ENCODE results near the gene GPX3.

The GPX3 gene

DNA sequence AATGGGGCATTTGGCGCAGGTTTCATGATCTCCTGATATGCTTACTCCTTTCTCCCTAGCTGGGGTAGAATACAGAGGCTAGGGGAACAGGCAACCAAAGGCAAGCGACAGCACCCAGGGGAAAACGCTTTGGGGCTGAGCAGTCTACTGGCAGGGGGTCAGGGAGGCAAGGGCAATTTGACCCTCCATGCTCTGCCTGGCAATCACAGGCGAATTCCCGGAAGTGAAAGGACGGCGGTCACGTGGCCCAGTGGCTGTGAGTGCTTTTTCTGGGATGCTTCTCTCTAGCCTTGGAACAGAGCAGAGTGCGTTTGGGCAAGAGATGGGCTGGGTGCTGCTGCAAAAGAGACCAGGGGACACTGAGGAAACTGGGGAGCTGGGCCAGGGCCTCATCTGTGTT is 5.7 kb downstream of the GPX3 start:
- CTCF ChIA-PET: no interaction called here
- no peak for DNase-seq (ENCODE audit: extremely low spot score)
- POLR2A ChIA-PET: no interaction called here
- no peak for TF ChIP-seq HDGF (IDR thresholded peaks at IDR 0.05; ENCODE audit: borderline replicate concordance)
- TF ChIP-seq L3MBTL2 (conservative IDR thresholded peaks at IDR 0.05): no peak
- no peak for TF ChIP-seq FOXK2 (IDR thresholded peaks at IDR 0.05)
- TF ChIP-seq FOXM1 (IDR thresholded peaks at IDR 0.05; ENCODE audit: borderline replicate concordance): no peak

DNA sequence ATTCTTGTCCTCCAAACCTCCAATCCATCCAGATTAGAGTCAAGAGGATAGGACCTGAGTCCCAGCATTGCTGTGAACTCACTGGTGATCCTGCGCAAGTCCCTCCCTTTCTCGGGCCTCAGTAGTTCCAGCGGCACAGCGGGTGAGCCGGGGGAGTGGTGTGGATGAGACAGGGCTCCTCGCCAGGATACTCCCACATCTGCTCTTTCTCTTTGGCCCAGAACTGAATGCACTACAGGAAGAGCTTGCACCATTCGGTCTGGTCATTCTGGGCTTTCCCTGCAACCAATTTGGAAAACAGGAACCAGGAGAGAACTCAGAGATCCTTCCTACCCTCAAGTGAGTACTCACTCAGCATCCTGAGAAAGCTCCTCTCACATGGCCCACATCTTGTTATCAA is 6.3 kb downstream of the GPX3 start:
- DNase-seq (ENCODE audit: extremely low spot score): no peak
- POLR2A ChIA-PET: no interaction called here
- TF ChIP-seq ARNT (IDR thresholded peaks at IDR 0.05) (no peak), NFRKB (IDR thresholded peaks at IDR 0.05) (no peak), SUZ12 (IDR thresholded peaks at IDR 0.05) (no peak), ELF4 (IDR thresholded peaks at IDR 0.05) (no peak), SP1 (IDR thresholded peaks at IDR 0.05) (no peak), PKNOX1 (IDR thresholded peaks at IDR 0.05) (no peak), L3MBTL2 (conservative IDR thresholded peaks at IDR 0.05) (no peak), BHLHE40 (IDR thresholded peaks at IDR 0.05; ENCODE audit: borderline replicate concordance) (no peak), ZNF384 (IDR thresholded peaks at IDR 0.05) (no peak), LEF1 (IDR thresholded peaks at IDR 0.05; ENCODE audit: borderline replicate concordance) (no peak), CTBP1 (IDR thresholded peaks at IDR 0.05; ENCODE audit: borderline replicate concordance) (no peak), FOXK2 (IDR thresholded peaks at IDR 0.05) (no peak), TARDBP (IDR thresholded peaks at IDR 0.05) (no peak), FOXA1 (IDR thresholded peaks at IDR 0.05) (no peak), HDGF (IDR thresholded peaks at IDR 0.05; ENCODE audit: borderline replicate concordance) (no peak), FOXM1 (IDR thresholded peaks at IDR 0.05; ENCODE audit: borderline replicate concordance) (no peak)
- CTCF ChIA-PET: no interaction called here

- ChIA-PET CTCF (no interaction called here), POLR2A (no interaction called here)
- TF ChIP-seq FOXK2 (IDR thresholded peaks at IDR 0.05) (no peak), PKNOX1 (IDR thresholded peaks at IDR 0.05) (no peak), BHLHE40 (IDR thresholded peaks at IDR 0.05; ENCODE audit: borderline replicate concordance) (no peak)
- DNase-seq (ENCODE audit: extremely low spot score): no peak
Measured at GRCh38 chr5:151027961-151028479, 7.6 kb downstream of the GPX3 start.

GRCh38 chr5:151028717-151029116 is 8.3 kb downstream of the GPX3 start:
- ChIA-PET CTCF (no interaction called here), POLR2A (no interaction called here)
- no peak for DNase-seq (ENCODE audit: extremely low spot score)
- no peak for TF ChIP-seq ZNF384 (IDR thresholded peaks at IDR 0.05)
- TF ChIP-seq SUZ12 (IDR thresholded peaks at IDR 0.05): no peak
- no peak for TF ChIP-seq L3MBTL2 (conservative IDR thresholded peaks at IDR 0.05)
- no peak for TF ChIP-seq FOXM1 (IDR thresholded peaks at IDR 0.05; ENCODE audit: borderline replicate concordance)
- no peak for TF ChIP-seq CTBP1 (IDR thresholded peaks at IDR 0.05; ENCODE audit: borderline replicate concordance)
- TF ChIP-seq NFRKB (IDR thresholded peaks at IDR 0.05): no peak

GRCh38 chr5:151029179-151030055 is 9.0 kb downstream of the GPX3 start:
- TF ChIP-seq BHLHE40 (IDR thresholded peaks at IDR 0.05; ENCODE audit: borderline replicate concordance) (no peak), NFRKB (IDR thresholded peaks at IDR 0.05) (no peak), ARNT (IDR thresholded peaks at IDR 0.05) (no peak), ZNF384 (IDR thresholded peaks at IDR 0.05) (no peak), CTBP1 (IDR thresholded peaks at IDR 0.05; ENCODE audit: borderline replicate concordance) (no peak), HDGF (IDR thresholded peaks at IDR 0.05; ENCODE audit: borderline replicate concordance) (no peak), PKNOX1 (IDR thresholded peaks at IDR 0.05) (no peak), FOXM1 (IDR thresholded peaks at IDR 0.05; ENCODE audit: borderline replicate concordance) (no peak), TARDBP (IDR thresholded peaks at IDR 0.05) (no peak), LEF1 (IDR thresholded peaks at IDR 0.05; ENCODE audit: borderline replicate concordance) (no peak), ELF4 (IDR thresholded peaks at IDR 0.05) (no peak)
- no peak for DNase-seq (ENCODE audit: extremely low spot score)
- CTCF ChIA-PET: no interaction called here
- POLR2A ChIA-PET: no interaction called here

DNA sequence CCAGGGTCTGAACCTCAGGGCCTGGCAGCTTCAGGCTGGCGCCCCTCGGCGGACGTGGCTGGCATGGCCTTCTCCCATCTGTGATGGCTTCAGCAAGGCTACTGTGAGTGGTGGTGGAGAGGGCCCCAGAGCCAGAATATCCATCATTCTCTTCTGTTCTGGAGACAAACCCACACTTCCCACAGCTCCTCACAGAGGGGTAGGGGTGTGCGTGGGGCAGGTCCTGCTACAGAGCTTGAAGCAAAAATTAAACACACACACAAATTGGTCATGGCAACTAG is 9.6 kb downstream of the GPX3 start:
- no peak for TF ChIP-seq SUZ12 (IDR thresholded peaks at IDR 0.05)
- TF ChIP-seq TARDBP (IDR thresholded peaks at IDR 0.05): no peak
- TF ChIP-seq FOXM1 (IDR thresholded peaks at IDR 0.05; ENCODE audit: borderline replicate concordance): no peak
- TF ChIP-seq BHLHE40 (IDR thresholded peaks at IDR 0.05; ENCODE audit: borderline replicate concordance): no peak
- no peak for TF ChIP-seq LEF1 (IDR thresholded peaks at IDR 0.05; ENCODE audit: borderline replicate concordance)
- no peak for TF ChIP-seq PKNOX1 (IDR thresholded peaks at IDR 0.05)
- TF ChIP-seq ZNF384 (IDR thresholded peaks at IDR 0.05): no peak
- TF ChIP-seq FOXK2 (IDR thresholded peaks at IDR 0.05): no peak
- TF ChIP-seq CTBP1 (IDR thresholded peaks at IDR 0.05; ENCODE audit: borderline replicate concordance): no peak
- TF ChIP-seq NFRKB (IDR thresholded peaks at IDR 0.05): no peak
- no peak for TF ChIP-seq SP1 (IDR thresholded peaks at IDR 0.05)
- TF ChIP-seq ELF4 (IDR thresholded peaks at IDR 0.05): no peak
- no peak for TF ChIP-seq ARNT (IDR thresholded peaks at IDR 0.05)
- no peak for TF ChIP-seq FOXA1 (IDR thresholded peaks at IDR 0.05)
- ChIA-PET CTCF (no interaction called here), POLR2A (no interaction called here)
- DNase-seq (ENCODE audit: extremely low spot score): no peak
